Stimulated activated CD8-positive, alpha-beta memory T cell treated with anti-CD3 and anti-CD28 coated beads, Interleukin-15, amount 100 ng/mL, for 24 hours (primary cell): ENCODE measurements around the gene BHLHE41.

Source experiments
- DNase-seq: peaks from one replicate; pipeline ENCODE4 v3.0.0-alpha.2; 2020; ENCODE audit warnings: low read depth

Gene BHLHE41

DNA sequence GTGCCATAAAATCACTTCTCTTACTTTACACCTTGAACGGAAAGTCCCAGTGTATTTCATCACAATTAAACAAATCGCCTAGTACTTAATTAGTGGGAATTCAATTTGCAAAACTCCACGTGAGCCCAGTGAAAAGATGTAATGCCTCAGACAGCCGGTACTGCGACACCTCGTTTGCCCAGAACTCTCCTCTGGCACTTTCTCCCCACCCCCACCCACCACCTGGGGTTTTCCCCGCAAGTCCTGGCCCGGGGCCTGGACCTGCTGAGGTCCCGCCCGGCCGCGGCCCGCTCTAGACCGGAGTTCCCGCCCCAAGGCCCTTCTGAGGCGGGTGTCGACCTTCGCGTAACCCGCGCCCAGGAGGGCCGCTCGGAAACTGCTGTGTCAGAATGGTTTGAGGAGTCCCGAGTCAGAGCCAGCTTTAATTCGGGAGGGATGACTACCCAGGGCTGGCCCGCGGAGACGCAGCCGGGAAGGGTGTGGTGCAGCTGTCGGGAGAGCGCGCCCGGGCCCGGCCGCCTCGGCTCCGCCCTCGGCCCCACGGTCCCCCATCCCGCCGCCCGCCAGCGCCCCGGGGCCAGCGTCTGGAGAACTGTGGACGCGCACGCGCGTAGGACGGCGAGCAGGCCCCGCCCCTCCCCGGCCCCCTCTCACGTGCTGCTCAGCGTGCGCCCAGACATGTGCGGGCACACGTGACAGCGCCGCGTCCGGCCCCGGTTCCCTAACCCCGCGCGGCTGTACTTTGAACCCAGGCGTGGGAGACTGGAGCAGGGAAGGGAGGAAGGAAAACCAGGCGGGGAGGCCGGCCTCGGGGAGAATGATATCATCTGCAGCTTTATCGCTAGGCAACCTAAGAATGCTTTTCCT, 10.8 kb downstream of the BHLHE41 start:
- DNase-seq = peak; percentile 53

DNA sequence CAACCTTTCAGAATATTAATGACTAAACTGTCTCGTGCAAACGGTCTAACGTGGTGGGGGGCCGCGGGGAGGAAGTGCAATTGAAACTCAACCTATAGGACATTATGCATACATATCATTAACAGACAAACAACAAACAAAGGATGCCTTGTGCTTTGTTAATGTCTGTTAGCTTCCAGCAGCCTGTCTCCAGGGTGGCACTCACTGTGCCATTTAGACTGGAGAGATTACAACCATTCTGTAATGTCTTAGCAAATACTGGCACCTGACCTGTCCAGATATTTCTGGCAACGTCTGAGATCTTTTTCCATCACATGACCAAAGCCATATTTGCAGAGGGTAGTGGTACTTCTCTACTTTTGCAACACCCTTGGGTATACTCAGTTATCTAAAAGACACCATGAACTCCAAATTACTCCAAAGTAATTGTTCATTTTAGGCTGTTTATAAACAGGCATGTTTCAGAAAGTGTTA, 11.6 kb downstream of the BHLHE41 start:
- DNase-seq = no peak

- DNase-seq = no peak
These were observed 12.1 kb downstream of the BHLHE41 start for GRCh38 chr12:26112703-26113147.

- no peak for DNase-seq
These were observed 12.6 kb downstream of the BHLHE41 start for GRCh38 chr12:26112232-26112631.

- DNase-seq = no peak
These were observed 15.4 kb downstream of the BHLHE41 start for GRCh38 chr12:26109343-26109881.

DNA sequence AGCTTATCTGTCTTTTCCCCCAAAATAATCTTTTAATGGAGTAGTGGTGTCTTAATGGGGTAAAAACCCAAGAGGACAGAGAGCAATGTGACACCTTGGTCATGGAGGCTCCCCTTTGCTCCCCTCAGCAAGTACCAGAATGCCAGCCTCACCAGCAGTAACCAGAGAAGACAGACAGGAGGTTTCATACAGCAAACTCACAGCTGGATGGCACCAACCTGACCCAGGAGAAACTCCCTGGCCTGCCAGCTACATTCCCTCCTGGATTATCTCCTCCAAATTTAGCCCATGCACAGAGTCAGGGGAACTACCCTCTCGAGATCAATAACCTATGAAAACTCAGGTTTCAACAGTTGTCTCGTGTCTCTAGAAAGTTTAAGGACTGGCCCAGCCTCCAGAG, 15.9 kb downstream of the BHLHE41 start:
- DNase-seq = no peak

- no peak for DNase-seq
These were observed 18.5 kb downstream of the BHLHE41 start for GRCh38 chr12:26106347-26106746.

GRCh38 chr12:26102953-26103352, 21.9 kb downstream of the BHLHE41 start:
- no peak for DNase-seq

DNA sequence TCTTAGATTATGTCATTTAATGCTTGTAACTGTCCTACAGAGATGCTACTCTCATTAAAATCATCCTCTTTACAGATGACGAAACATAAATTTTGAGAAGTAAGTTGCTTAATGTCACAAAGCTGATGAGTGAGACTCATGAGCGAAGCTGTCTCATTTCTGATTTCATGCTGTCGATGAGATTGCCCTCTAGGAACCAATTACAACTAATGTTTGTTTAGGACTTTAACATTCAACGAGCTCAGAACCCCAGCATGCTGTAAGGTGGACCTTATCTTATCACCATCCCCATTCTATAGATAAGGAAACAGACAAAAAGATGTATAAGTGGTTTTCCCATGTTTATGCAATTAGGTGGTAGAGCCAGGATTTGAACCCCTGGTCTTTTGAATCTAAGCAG, 23.1 kb downstream of the BHLHE41 start:
- DNase-seq = no peak

DNA sequence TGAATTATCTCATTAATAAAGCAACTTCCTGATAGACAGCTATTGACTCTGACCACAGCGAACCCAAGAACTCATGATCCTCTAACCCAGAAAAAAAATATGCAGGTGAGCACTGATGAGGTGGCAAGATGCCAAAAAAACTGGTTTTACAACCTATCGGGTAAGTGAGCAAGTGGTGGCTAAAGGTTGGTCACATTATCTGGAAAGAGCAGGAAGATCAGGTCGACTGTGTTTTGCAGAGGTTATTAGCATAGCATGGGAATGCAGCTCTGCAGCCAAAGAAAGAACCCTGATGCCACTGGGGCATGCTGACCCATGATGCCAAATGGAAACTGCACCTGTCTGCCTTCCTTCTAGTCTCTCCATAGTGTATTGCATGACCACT, 23.5 kb downstream of the BHLHE41 start:
- no peak for DNase-seq

DNA sequence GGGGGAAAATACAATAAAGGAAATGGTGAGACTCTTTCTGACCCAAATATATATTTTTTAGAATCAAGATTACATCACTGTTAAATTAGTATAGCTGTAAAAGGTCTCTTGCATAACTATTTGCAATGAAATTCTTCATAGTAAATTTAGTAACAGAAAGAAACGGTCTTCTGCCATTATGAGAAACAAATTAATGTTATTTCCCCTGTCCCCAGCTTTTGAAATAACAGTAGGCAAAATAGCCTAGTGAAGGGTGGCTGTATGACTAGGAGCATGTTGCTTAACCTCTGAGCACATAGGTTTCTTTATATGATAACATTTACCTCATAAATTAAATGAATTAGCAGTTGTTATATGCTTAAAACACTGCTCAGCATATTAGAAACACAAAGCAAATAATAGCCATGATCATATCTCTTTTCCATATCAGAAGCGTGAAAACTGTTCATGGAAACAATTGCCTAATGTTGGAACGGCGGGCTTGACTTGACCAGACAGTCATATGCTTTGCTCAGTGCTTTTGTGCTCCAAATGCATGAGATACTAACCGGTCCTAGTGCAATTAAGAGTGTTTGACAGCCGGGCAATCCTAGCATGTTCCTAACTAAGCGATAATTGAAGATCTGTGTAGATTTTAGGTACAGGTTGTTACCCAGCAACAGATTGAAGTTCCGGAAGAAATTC, 24.0 kb downstream of the BHLHE41 start:
- DNase-seq = no peak

GRCh38 chr12:26097046-26097878, 27.6 kb downstream of the BHLHE41 start:
- DNase-seq = no peak

GRCh38 chr12:26096036-26096435, 28.8 kb downstream of the BHLHE41 start:
- DNase-seq = no peak

- no peak for DNase-seq
These were observed 29.7 kb downstream of the BHLHE41 start for GRCh38 chr12:26095186-26095585.

DNA sequence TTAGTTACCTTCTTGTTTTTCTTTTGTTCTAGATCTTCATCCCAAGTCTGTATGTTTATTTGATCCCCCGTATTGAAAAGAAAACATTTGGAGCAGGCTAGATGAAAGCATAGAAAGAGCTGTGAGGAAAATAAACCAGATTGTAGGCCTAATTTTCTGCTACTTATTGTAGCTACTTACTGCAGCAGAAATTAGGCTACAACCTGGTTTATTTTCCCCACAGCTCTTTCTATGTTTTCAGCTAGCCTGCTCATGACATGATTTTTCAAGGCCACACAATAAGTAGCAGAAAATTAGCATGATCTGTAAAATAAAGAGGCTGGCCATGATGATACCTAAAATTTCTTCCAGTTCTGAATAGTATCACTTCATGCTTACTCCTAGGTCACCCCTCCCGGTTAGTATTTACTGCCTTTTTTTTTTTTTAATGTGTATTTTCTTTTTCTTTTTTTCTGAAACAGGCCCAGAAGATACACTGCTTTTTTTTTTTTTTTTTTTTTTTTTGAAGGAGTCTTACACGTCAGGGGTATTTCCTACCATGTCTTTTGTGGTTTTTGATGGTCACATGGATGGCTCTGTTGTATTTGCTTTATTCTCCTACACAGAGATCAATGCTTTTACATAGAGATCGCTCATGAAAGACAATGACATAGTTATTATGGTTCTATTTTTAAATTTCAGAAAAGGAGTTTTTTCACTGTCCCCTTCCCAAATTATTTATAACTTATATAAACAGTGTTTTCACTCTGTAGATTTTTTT, 32.3 kb downstream of the BHLHE41 start:
- DNase-seq = no peak

DNA sequence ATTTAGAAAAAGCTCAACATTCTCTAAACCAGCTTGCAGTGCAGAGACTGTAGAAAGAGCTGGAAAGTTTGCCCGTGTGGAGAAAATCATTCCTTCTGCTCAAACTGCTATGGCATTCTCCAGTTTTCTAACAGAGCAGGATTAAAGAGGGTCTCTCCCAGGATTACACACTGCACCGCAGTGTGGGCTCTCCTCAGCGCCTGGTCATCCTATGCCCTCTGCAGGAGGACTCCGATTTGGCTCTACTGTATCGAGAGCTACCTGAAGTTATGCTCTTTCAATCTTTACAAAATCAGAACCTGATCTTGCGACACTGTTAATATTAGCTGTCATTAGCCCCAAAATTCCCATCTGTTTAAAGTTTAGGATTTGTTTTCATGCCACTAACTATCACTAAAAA, 33.0 kb downstream of the BHLHE41 start:
- DNase-seq = no peak

DNA sequence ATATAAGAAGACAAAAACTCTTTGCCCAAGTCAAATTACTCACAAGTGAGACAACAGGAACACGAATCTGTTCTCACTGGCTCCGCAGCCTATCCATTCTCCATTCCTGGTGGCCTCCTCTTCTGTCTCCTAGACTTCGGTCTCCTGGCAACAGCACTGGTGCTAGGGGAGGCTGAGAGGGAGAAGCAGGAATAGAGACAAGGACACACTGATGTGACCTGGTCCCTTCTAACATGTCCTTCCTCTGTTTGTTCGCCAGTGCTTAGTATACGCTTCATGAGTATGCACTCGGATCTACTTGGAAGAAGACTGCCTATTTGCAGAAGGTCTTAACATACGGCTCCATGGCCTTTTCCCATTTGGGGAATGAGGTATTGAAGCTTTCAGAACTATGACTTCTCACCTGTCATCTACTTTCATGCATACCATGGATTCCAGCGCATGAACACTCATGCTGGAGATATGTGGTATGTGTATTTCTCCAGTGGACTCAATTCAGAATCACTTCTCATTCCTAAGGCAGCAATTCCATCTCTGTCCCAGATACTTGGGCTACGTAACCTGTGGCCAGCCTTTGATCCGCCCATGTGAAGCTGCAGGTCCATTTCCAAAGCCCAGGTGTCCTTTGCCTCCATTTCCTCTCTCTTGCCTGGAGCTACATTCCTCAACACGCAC, 33.9 kb downstream of the BHLHE41 start:
- DNase-seq = no peak

DNA sequence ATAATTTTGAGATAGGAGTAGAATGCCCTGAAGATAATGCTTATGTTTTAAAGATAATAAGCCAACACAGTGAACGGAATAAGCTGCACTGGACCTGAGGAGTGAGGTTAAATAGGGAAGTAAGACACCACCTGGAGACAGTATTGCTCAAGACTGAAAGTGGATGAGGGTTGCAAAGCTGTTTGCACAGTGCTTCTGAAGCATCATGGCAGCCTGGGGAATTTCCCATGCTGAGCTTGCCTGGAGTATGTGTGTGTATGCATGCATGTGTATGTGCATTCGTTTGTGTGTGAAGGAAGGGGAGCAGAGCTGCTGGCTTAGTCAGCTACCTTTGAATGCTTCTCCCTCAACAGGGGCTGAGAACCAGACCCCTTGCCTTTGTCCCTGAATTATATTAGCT, 35.8 kb downstream of the BHLHE41 start:
- no peak for DNase-seq

DNA sequence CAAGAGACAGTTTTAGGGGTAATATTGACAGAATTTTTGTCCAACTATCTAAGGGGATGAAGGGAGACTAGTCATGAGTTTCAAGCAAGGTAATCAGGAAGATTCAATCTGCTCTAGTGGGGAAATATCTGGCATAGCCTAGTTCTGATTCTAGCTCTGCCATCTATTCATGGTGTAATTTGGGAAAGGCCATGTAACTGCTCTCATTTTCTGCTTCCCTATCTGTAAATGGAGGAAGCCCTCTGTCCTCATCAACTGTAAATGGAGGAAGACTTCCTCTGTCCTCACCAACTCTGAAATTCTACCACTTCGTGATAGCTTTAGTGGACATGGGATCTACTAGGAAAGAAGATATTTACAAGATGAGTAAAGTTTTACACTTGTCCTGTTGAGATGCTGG, 37.9 kb downstream of the BHLHE41 start:
- no peak for DNase-seq

GRCh38 chr12:26080911-26081310, 43.9 kb downstream of the BHLHE41 start:
- no peak for DNase-seq
